OCI-LY1 (cell line): Measurements from ENCODE around the gene SMLR1.

Experiments
- H2AFZ ChIP-seq: fragments of 200-600 bp; sonication (generic), shearing (Covaris generic); 2 replicates; pipeline ENCODE4 v1.6.0; 2014; ENCODE audit warnings: antibody characterized with exemption, mild to moderate bottlenecking, low read length
- H3F3A ChIP-seq: fragments of 200-600 bp; sonication (generic), shearing (Covaris generic); 2 replicates; pipeline ENCODE4 v1.6.0; 2014; ENCODE audit warnings: mild to moderate bottlenecking, antibody characterized with exemption, low read length, moderate library complexity; ENCODE audit not compliant: insufficient read depth
- H3K27ac ChIP-seq: fragments of 200-600 bp; sonication (generic); 2 replicates; pipeline ENCODE4 v1.5.1; 2014; ENCODE audit warnings: low read length, mixed run types, mild to moderate bottlenecking, low read depth; ENCODE audit not compliant: poor library complexity, severe bottlenecking
- H3K27me3 ChIP-seq: fragments of 200-600 bp; sonication (generic); 2 replicates; pipeline ENCODE4 v1.6.0; 2014; ENCODE audit warnings: antibody characterized with exemption, mild to moderate bottlenecking, low read length, moderate library complexity; ENCODE audit not compliant: insufficient read depth
- H3K36me3 ChIP-seq: fragments of 200-600 bp; sonication (generic); 2 replicates; pipeline ENCODE4 v1.6.1; 2014; ENCODE audit warnings: mild to moderate bottlenecking, antibody characterized with exemption, low read length, moderate library complexity, mixed read lengths; ENCODE audit not compliant: insufficient read depth
- H3K4me1 ChIP-seq: fragments of 200-600 bp; sonication (generic); 2 replicates; pipeline ENCODE4 v1.5.1; 2014; ENCODE audit warnings: mild to moderate bottlenecking, low read length, moderate library complexity; ENCODE audit not compliant: insufficient read depth, severe bottlenecking
- H3K4me2 ChIP-seq: fragments of 200-600 bp; sonication (generic), shearing (Covaris generic); 2 replicates; pipeline ENCODE4 v1.6.1; 2014; ENCODE audit warnings: low read length
- H3K4me3 ChIP-seq: fragments of 200-600 bp; sonication (generic); 2 replicates; pipeline ENCODE4 v1.5.1; 2014; ENCODE audit warnings: low read length, low read depth, mild to moderate bottlenecking, mixed read lengths; ENCODE audit not compliant: poor library complexity, severe bottlenecking
- H3K79me2 ChIP-seq: fragments of 200-600 bp; shearing (Covaris generic); 2 replicates; pipeline ENCODE4 v1.6.1; 2016; ENCODE audit warnings: mixed run types, low read length, mixed read lengths; ENCODE audit not compliant: insufficient read depth
- H3K9ac ChIP-seq: fragments of 200-600 bp; sonication (generic), shearing (Covaris generic); 2 replicates; pipeline ENCODE4 v1.6.1; 2014; ENCODE audit warnings: mild to moderate bottlenecking, low read length, mixed read lengths
- H3K9me2 ChIP-seq: fragments of 200-600 bp; sonication (generic), shearing (Covaris generic); 2 replicates; pipeline ENCODE4 v1.6.1; 2014; ENCODE audit warnings: low read depth, mild to moderate bottlenecking, low read length, mixed read lengths
- H3K9me3 ChIP-seq: fragments of 200-600 bp; shearing (Covaris generic); 2 replicates; pipeline ENCODE4 v1.6.1; 2014; ENCODE audit warnings: low read length, mixed read lengths
- H4K20me1 ChIP-seq: fragments of 200-600 bp; sonication (generic), shearing (Covaris generic); 2 replicates; pipeline ENCODE4 v1.6.0; 2016; ENCODE audit warnings: mild to moderate bottlenecking, low read length; ENCODE audit not compliant: insufficient read depth
- CTCF ChIP-seq: fragments of 200-600 bp; sonication (generic), shearing (Covaris generic); IDR thresholded peaks from 2 replicates; pipeline ENCODE4 v1.5.1; 2017; ENCODE audit warnings: mild to moderate bottlenecking, antibody characterized with exemption, low read length, moderate library complexity, mixed read lengths
- EZH2 ChIP-seq: fragments of 200-600 bp; sonication (generic), shearing (Covaris generic); IDR thresholded peaks from 2 replicates; pipeline ENCODE4 v1.8.0; 2017; ENCODE audit warnings: borderline replicate concordance, mixed run types, mild to moderate bottlenecking, antibody characterized with exemption, low read length, moderate library complexity, mixed read lengths

SMLR1 gene

GRCh38 chr6:130825772-130826441 lies 1.3 kb upstream of the SMLR1 start:
- H4K20me1 ChIP-seq = no peaks in the 10 kb centered on the region
- H3K9me2 ChIP-seq = no peaks in the 10 kb centered on the region
- no peak overlapping the region for H3K27ac ChIP-seq
- no peak overlapping the region for H3K4me3 ChIP-seq
- no peak overlapping the region for H2AFZ ChIP-seq
- H3K79me2 ChIP-seq = no peaks in the 10 kb centered on the region
- no peak overlapping the region for H3K9ac ChIP-seq
- no peaks in the 10 kb centered on the region for H3K27me3 ChIP-seq
- TF ChIP-seq CTCF (no peak), EZH2 (no peak)
- H3F3A ChIP-seq = no peaks in the 10 kb centered on the region
- no peaks in the 10 kb centered on the region for H3K9me3 ChIP-seq
- H3K4me1 ChIP-seq = no peaks in the 10 kb centered on the region
- H3K4me2 ChIP-seq = no peak overlapping the region
- H3K36me3 ChIP-seq = no peaks in the 10 kb centered on the region

DNA sequence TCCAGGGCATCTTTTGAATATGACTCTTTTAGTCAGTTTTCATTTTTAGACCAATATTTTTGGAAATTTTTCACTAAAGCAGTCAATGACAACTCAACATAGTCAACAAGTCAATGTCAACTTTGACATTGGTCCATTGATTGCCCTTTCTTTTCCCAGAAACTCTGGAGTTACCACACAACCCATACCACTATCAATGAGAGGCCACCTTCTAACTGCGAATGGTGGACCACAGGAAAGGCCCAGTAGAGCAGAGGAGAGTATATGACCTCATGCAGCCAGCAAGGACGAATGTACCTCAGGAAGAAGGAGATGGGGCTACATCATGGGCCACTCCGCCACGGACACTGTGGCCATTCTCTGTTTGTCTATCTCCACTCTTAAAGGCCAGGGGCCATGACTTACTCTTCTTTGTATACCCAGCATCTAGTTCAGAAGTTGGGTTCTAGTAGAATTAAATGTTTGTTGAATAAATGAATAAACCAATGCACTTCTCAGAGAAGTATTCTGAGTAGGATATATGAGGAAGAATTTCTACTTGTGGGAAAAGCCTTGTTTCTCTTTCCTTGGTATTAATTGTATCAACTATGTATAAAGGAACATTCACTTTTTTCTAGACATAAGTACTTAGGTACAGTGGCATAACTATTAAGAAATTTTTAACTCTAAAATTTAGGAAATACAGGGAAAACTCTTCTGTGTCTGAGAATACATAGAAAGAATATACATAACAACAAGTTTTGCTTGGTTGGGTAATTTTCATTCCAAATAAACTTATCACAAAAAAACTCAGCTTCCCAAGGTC lies 562 bp upstream of the SMLR1 start:
- TF ChIP-seq EZH2 (no peak), CTCF (no peak)
- H3K27ac ChIP-seq = no peak overlapping the region

GRCh38 chr6:130829333-130829910 lies 2.2 kb downstream of the SMLR1 start:
- Histone ChIP-seq H3K9me3 (no peaks in the 10 kb centered on the region), H3F3A (no peaks in the 10 kb centered on the region), H3K27ac (no peak overlapping the region), H2AFZ (no peak overlapping the region), H3K4me2 (no peak overlapping the region), H3K79me2 (no peaks in the 10 kb centered on the region), H3K27me3 (no peaks in the 10 kb centered on the region), H3K9me2 (no peaks in the 10 kb centered on the region), H3K9ac (no peak overlapping the region), H4K20me1 (no peaks in the 10 kb centered on the region), H3K4me3 (no peak overlapping the region), H3K36me3 (no peaks in the 10 kb centered on the region), H3K4me1 (no peaks in the 10 kb centered on the region)
- TF ChIP-seq CTCF = no peak
- TF ChIP-seq EZH2 = no peak

More for the DNA sequence above, 562 bp upstream of the SMLR1 start:
- Histone ChIP-seq H2AFZ (no peak overlapping the region), H3K4me2 (no peak overlapping the region), H3K4me1 (no peaks in the 10 kb centered on the region), H3K79me2 (no peaks in the 10 kb centered on the region), H3K9me2 (no peaks in the 10 kb centered on the region), H3K36me3 (no peaks in the 10 kb centered on the region), H3K4me3 (no peak overlapping the region), H3F3A (no peaks in the 10 kb centered on the region), H4K20me1 (no peaks in the 10 kb centered on the region), H3K9ac (no peak overlapping the region), H3K27me3 (no peaks in the 10 kb centered on the region), H3K9me3 (no peaks in the 10 kb centered on the region)
